ENCODE data around the gene HCFC1R1.

Gene HCFC1R1

GRCh38 chr16:3001316-3001715 lies 22.4 kb downstream of the HCFC1R1 start:
- no peak for DNase-seq (ENCODE audit: low read depth in 2 of 2)

- DNase-seq (ENCODE audit: low read depth in 2 of 2): no peak
Observed at GRCh38 chr16:3000540-3000939, 23.2 kb downstream of the HCFC1R1 start.

DNA sequence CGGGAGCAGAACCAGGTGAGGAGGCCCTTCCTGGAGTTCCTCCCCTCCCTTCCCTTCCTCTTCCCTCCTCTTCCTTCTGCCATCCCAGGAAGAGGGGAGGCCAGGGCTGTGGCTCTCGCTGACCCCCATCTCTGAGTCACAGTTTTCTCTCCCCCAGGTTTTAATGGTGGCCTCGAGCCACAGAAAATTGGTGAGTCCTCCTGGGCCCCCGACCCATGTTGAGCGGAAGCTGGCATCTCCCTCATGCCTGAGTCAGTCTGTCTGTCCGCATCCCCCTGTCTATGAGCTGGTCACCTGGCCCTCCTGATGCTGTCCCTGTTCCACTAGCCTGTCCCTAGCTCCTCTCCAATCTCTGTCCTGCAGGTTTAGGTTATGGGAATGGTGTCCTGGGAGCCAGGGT lies 23.8 kb downstream of the HCFC1R1 start:
- no peak for DNase-seq (ENCODE audit: low read depth in 2 of 2)

DNA sequence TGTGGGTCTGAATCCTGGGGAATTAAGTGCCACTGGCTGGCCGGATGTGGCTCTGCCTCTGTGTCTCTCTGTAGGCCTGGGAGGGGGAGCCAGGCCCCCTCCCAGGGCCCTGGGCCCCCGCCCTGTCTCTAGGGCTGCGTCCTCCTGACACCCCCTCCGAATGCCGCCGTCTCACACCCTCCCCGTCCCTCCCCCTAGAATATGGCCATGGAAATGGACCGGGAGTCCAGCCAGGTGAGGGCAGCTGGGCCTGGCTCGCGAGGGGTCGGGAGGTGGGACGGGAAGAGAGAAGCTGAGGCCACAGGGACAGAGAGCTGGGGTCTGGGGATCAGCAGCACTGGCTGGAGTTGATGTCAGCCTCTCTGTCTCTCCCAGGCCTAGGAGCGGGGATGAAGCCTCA lies 27.4 kb downstream of the HCFC1R1 start:
- no peak for DNase-seq (ENCODE audit: low read depth in 2 of 2)

DNA sequence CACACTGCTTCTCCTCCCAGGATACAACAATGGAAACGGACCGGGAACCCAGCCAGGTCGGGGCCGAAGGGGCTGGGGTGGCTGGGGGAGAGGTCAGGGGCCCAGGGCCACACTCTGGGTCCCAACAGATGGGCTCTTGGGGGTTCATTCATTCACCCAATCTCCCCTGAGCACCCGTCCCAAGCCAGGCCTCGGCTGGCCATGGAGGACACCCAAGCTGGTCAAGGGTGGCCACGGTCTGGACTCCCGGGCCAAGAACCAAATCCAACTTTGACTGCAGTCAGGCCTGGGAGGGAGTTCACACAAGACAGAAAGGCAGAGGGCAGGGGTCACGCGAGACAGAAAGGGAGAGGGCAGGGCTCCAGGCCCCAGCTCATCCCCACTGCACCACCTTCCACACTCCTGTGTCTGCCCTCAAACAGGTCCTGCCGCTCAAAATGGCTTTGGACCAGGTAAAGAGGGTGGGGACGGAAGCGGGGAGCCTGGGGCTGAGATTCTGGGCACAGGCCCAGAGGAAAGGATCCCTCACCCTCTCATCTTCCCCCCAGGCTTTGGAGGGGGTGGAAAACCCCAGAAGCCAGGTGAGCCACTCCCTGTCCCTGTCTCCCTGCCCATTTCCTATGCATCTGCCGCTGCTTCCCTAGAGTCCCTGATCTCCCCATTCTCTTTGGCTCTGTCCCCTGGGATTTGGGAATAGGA lies 31.2 kb downstream of the HCFC1R1 start:
- DNase-seq (ENCODE audit: low read depth in 2 of 2): no peak

DNA sequence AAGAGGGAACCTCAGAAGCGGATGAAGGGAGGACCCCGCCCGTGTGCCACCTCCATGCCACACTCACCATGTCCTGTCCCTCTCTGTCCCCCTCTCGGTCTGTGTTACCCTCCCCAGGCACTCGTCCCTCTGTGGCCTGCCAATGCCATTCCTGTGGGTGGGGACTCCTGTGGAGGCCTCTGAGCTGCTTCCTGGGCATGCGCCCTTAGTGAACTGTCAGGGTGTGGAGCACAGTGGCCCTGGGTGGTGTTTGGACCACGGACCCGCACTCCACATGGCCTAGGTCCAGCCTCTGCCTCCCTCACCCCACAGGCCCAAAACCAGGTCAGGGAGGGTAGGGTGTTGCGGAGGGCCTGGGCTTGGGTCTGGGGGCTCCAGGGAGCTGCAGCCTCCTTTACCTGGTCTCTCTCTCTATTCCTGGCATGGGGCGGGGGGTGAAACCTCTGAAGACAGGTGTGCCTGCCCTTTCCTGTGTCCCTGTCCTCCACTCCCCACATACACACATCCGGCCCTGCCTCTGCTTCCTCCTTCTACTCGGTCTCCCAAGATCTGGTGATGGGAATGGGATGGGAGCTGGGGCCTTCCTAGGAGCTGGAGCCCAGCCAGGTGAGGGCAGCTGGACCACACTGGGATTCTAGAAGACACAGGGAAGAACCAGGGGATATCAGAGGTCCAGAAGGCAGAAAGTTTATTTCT lies 32.0 kb downstream of the HCFC1R1 start:
- no peak for DNase-seq (ENCODE audit: low read depth in 2 of 2)

GRCh38 chr16:2990891-2991290 lies 32.9 kb downstream of the HCFC1R1 start:
- no peak for DNase-seq (ENCODE audit: low read depth in 2 of 2)

- DNase-seq (ENCODE audit: low read depth in 2 of 2): no peak
Observed at GRCh38 chr16:2988590-2989099, 35.1 kb downstream of the HCFC1R1 start.

- DNase-seq (ENCODE audit: low read depth in 2 of 2): no peak
Observed at GRCh38 chr16:2987833-2988232, 35.9 kb downstream of the HCFC1R1 start.

GRCh38 chr16:2987286-2987685 lies 36.5 kb downstream of the HCFC1R1 start:
- DNase-seq (ENCODE audit: low read depth in 2 of 2): no peak

- DNase-seq (ENCODE audit: low read depth in 2 of 2): no peak
Observed at GRCh38 chr16:2986623-2987188, 37.0 kb downstream of the HCFC1R1 start.

- DNase-seq (ENCODE audit: low read depth in 2 of 2): no peak
Observed at GRCh38 chr16:2985893-2986355, 37.8 kb downstream of the HCFC1R1 start.

- no peak for DNase-seq (ENCODE audit: low read depth in 2 of 2)
Observed at GRCh38 chr16:2985462-2985861, 38.3 kb downstream of the HCFC1R1 start.

- DNase-seq (ENCODE audit: low read depth in 2 of 2): peak; percentile 33 to 42
Observed at GRCh38 chr16:2983706-2984136, 40.0 kb downstream of the HCFC1R1 start.

- no peak for DNase-seq (ENCODE audit: low read depth in 2 of 2)
Observed at GRCh38 chr16:2982402-2982801, 41.3 kb downstream of the HCFC1R1 start.

GRCh38 chr16:2981899-2982250 lies 41.9 kb downstream of the HCFC1R1 start:
- no peak for DNase-seq (ENCODE audit: low read depth in 2 of 2)

DNA sequence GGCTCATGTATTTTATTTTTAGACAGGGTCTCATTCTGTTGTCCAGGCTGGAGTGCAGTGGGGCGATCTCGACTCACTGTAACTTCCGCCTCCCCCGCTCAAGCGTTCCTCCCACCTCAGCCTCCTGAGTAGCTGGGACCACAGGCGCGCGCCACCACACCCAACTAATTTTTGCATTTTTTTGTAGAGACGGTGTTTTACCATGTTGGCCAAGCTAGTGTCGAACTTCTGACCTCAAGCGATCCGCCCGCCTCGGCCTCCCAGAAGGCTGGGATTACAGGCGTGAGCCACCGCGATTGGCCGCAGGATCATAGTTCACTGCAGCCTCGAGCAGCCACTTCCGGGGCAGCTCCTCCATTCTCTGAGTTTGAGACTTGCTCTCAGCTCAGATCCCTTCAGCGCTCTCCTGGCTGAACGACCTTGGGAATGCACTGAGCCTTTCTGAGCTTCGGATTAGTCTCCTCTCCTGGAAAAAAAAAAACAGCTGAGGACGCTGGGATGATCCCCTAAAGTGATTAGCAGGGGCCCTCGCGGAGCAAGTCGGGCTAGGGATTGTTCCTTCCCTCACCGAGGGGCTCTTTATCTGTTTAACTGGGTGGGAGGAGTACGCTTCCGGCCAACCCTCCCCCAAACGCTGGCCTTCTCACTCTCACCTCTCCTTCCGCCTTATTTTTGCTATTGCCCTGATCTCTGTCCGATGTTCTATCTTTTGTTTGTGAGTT lies 42.4 kb downstream of the HCFC1R1 start:
- DNase-seq (ENCODE audit: low read depth in 2 of 2): no peak

- DNase-seq (ENCODE audit: low read depth in 2 of 2): peak; percentile 53 to 62
Observed at GRCh38 chr16:2980227-2981176, 43.2 kb downstream of the HCFC1R1 start, which contains the start of gene PKMYT1. TSS of gene PKMYT1 (minus strand) at chr16:2980446. CDS start at chr16:2979657, 789 bp downstream.

GRCh38 chr16:2979669-2980226 lies 44.0 kb downstream of the HCFC1R1 start:
- no peak for DNase-seq (ENCODE audit: low read depth in 2 of 2)

DNA sequence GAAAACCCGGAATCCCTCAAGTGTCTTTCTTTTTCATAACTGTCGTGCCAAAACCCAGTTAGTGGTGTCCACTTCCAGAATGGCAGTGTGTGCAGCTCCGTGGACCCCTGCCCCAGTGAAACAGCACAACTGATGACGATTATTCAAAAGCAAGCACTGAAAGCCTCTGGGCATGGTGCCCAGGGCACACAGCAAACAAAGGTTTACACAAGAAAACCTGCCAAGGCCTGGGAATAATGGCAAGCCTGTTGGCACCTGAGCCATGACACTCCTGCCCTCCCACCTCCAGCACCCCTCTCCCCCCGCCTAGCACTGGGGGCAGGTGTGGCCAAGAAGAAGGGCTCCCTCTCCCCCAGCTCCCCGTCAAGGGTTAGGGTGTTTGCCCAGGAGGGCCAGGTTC lies 46.3 kb downstream of the HCFC1R1 start:
- no peak for DNase-seq (ENCODE audit: low read depth in 2 of 2)

DNA sequence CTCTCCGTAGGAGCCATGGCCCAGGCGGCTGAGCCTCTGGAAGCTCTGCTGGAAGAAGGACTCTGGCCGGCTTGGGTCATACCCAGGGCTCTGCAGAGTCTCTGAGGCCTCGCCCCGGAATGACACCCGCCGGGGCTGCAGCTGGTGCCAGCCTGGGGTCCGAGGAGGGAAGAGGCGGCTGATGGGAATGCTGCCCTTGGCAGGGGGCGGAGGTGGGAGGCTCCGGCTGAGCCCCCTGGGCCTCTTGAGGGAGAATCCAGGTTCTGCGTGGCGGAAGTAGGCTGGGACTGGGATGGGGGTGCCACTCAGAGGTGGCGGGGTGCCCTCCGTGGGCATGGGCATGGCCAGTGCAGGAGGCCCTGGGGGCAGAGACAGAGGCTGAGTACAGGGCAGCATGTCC lies 47.1 kb downstream of the HCFC1R1 start:
- no peak for DNase-seq (ENCODE audit: low read depth in 2 of 2)

All from fibroblast of skin of left biceps (primary cell).